Skeletal muscle satellite cell (primary cell): ENCODE measurements around the gene PI4KB.
"Not testable (repeated sequence)": the region's sequence is repeated elsewhere in the genome, so short reads cannot be mapped to it uniquely, and the experiment has no call there.

ENCODE experiments used
- H3K27me3 ChIP-seq: 2 replicates; pipeline ENCODE4 v1.7.0; 2013; ENCODE audit warnings: low read length; ENCODE audit not compliant: control insufficient read depth, insufficient read depth
- H3K36me3 ChIP-seq: 2 replicates; pipeline ENCODE4 v1.7.0; 2013; ENCODE audit warnings: mild to moderate bottlenecking, control low read depth, low read length; ENCODE audit not compliant: insufficient read depth
- H3K4me1 ChIP-seq: 2 replicates; pipeline ENCODE4 v1.7.0; 2013; ENCODE audit warnings: low read length; ENCODE audit not compliant: control insufficient read depth, insufficient read depth
- H3K4me2 ChIP-seq: 2 replicates; pipeline ENCODE4 v1.7.0; 2013; ENCODE audit warnings: mild to moderate bottlenecking, low read length
- H3K4me3 ChIP-seq: 2 replicates; pipeline ENCODE4 v1.7.0; 2013; ENCODE audit warnings: low read length
- H3K9ac ChIP-seq: 2 replicates; pipeline ENCODE4 v1.7.0; 2013; ENCODE audit warnings: mild to moderate bottlenecking, low read depth, low read length, moderate library complexity
- H3K9me3 ChIP-seq: replicated peaks from 2 replicates; pipeline ENCODE4 v1.7.0; 2013; ENCODE audit warnings: mild to moderate bottlenecking, control low read depth, low read length

PI4KB gene

GRCh38 chr1:151282883-151283725, 44.1 kb downstream of the PI4KB start:
- H3K27me3 ChIP-seq, result no peaks in the 10 kb centered on the region
- H3K4me2 ChIP-seq, result peak overlapping the region; percentile 99
- no peaks in the 10 kb centered on the region for H3K9me3 ChIP-seq
- H3K36me3 ChIP-seq, result peaks cover 24% of the 10 kb centered on the region
- H3K4me1 ChIP-seq, result peaks cover 15% of the 10 kb centered on the region
- peak overlapping the region; percentile 95 for H3K4me3 ChIP-seq
- peak overlapping the region; percentile 88 for H3K9ac ChIP-seq

- Histone ChIP-seq H3K4me2 (peak within 1 kb of the TSS; percentile 99), H3K4me3 (peak within 1 kb of the TSS; percentile 95), H3K9me3 (no peaks in the 10 kb centered on the region), H3K27me3 (no peaks in the 10 kb centered on the region), H3K4me1 (peaks cover 15% of the 10 kb centered on the region), H3K9ac (peak within 1 kb of the TSS; percentile 88), H3K36me3 (peaks cover 15% of the 10 kb centered on the region)
Observed at GRCh38 chr1:151281969-151282882, 45.0 kb downstream of the PI4KB start, which contains the start of gene ZNF687. Gene ZNF687 (plus strand): TSS chr1:151282299. CDS start chr1:151286292, 3,993 bp downstream.

- H3K27me3 ChIP-seq, result peaks cover 5% of the 10 kb centered on the region
- peak overlapping the region; percentile 95 for H3K4me3 ChIP-seq
- peaks cover 15% of the 10 kb centered on the region for H3K4me1 ChIP-seq
- H3K36me3 ChIP-seq, result peaks cover 7% of the 10 kb centered on the region
- H3K4me2 ChIP-seq, result peak overlapping the region; percentile 98
- H3K9ac ChIP-seq, result peak overlapping the region; percentile 88
- H3K9me3 ChIP-seq, result no peaks in the 10 kb centered on the region
Observed at GRCh38 chr1:151281225-151281968, 45.8 kb downstream of the PI4KB start.

GRCh38 chr1:151277249-151277648, 50.0 kb downstream of the PI4KB start:
- Histone ChIP-seq H3K4me2 (no peak overlapping the region), H3K27me3 (peaks cover 5% of the 10 kb centered on the region), H3K9ac (no peak overlapping the region), H3K4me1 (no peaks in the 10 kb centered on the region), H3K36me3 (no peaks in the 10 kb centered on the region), H3K4me3 (no peak overlapping the region), H3K9me3 (no peaks in the 10 kb centered on the region)

- not testable (repeated sequence) for H3K4me3 ChIP-seq, H3K4me1 ChIP-seq, H3K27me3 ChIP-seq, H3K9me3 ChIP-seq, H3K36me3 ChIP-seq, H3K9ac ChIP-seq, H3K4me2 ChIP-seq
Observed at GRCh38 chr1:151275341-151275740, 51.9 kb downstream of the PI4KB start.

GRCh38 chr1:151273924-151274466, 53.2 kb downstream of the PI4KB start:
- Histone ChIP-seq H3K9ac (no peak overlapping the region), H3K4me3 (no peak overlapping the region), H3K4me1 (no peaks in the 10 kb centered on the region), H3K27me3 (peaks cover 5% of the 10 kb centered on the region), H3K9me3 (no peaks in the 10 kb centered on the region), H3K4me2 (no peak overlapping the region), H3K36me3 (peaks cover 5% of the 10 kb centered on the region)

- no peak overlapping the region for H3K9ac ChIP-seq
- no peaks in the 10 kb centered on the region for H3K9me3 ChIP-seq
- no peak overlapping the region for H3K4me3 ChIP-seq
- peaks cover 52% of the 10 kb centered on the region for H3K36me3 ChIP-seq
- no peak overlapping the region for H3K4me2 ChIP-seq
- no peaks in the 10 kb centered on the region for H3K27me3 ChIP-seq
- H3K4me1 ChIP-seq, result no peaks in the 10 kb centered on the region
Observed at GRCh38 chr1:151267760-151268159, 59.5 kb downstream of the PI4KB start.

- peaks cover 59% of the 10 kb centered on the region for H3K36me3 ChIP-seq
- H3K4me1 ChIP-seq, result no peaks in the 10 kb centered on the region
- H3K4me3 ChIP-seq, result no peak overlapping the region
- H3K9me3 ChIP-seq, result no peaks in the 10 kb centered on the region
- no peaks in the 10 kb centered on the region for H3K27me3 ChIP-seq
- H3K4me2 ChIP-seq, result no peak overlapping the region
- H3K9ac ChIP-seq, result no peak overlapping the region
Observed at GRCh38 chr1:151266821-151267220, 60.4 kb downstream of the PI4KB start.

GRCh38 chr1:151266315-151266714, 60.9 kb downstream of the PI4KB start:
- Histone ChIP-seq H3K4me1 (no peaks in the 10 kb centered on the region), H3K9ac (no peak overlapping the region), H3K4me2 (no peak overlapping the region), H3K27me3 (no peaks in the 10 kb centered on the region), H3K36me3 (peaks cover 59% of the 10 kb centered on the region), H3K9me3 (no peaks in the 10 kb centered on the region), H3K4me3 (no peak overlapping the region)

- Histone ChIP-seq H3K27me3 (no peaks in the 10 kb centered on the region), H3K4me2 (no peak overlapping the region), H3K4me3 (no peak overlapping the region), H3K9me3 (no peaks in the 10 kb centered on the region), H3K9ac (no peak overlapping the region), H3K36me3 (peaks cover 59% of the 10 kb centered on the region), H3K4me1 (no peaks in the 10 kb centered on the region)
Observed at GRCh38 chr1:151265446-151266236, 61.6 kb downstream of the PI4KB start.
